HCT116 (cell line): Measurements from ENCODE around the gene RIPOR2.

Source experiments
- EGR1 ChIP-seq: IDR thresholded peaks from 2 replicates; pipeline ENCODE4 v1.6.1; 2012; ENCODE audit warnings: low read depth
- EZH2 ChIP-seq: fragments of 200-600 bp; sonication (generic); IDR thresholded peaks from 2 replicates; pipeline ENCODE4 v1.6.1; 2017; ENCODE audit warnings: antibody characterized with exemption, mixed run types
- POLR2A ChIP-seq: IDR thresholded peaks from 2 replicates; pipeline ENCODE4 v1.7.0; 2011; ENCODE audit warnings: borderline replicate concordance; ENCODE audit not compliant: insufficient read depth, insufficient read length; ENCODE audit errors: extremely low read depth
- POLR2AphosphoS5 ChIP-seq: IDR thresholded peaks from 2 replicates; pipeline ENCODE4 v1.6.1; 2011; ENCODE audit warnings: mild to moderate bottlenecking, low read depth, low read length, moderate library complexity
- RAD21 ChIP-seq: IDR thresholded peaks from 2 replicates; pipeline ENCODE4 v1.6.1; 2012; ENCODE audit warnings: low read depth, mild to moderate bottlenecking
- SP1 ChIP-seq: IDR thresholded peaks from 2 replicates; pipeline ENCODE4 v1.6.1; 2012; ENCODE audit warnings: low read depth
- ZNF274 ChIP-seq: fragments of 200-500 bp; sonication (Bioruptor generic); IDR thresholded peaks from 2 replicates; pipeline ENCODE4 v1.6.1; 2014; ENCODE audit warnings: mild to moderate bottlenecking, low read depth, low read length, inconsistent platforms
- TF ChIP-seq, protein P1 (sequence below), 3 experiments: fragments of 200-600 bp in 1 of 3; sonication (generic) in 1 of 3; IDR thresholded peaks in 2 of 3; conservative IDR thresholded peaks in 1 of 3; 2 replicates each; pipeline ENCODE4 v1.5.1; 2012 to 2017; ENCODE audit warnings: low read depth in 2 of 3, low read length in 2 of 3, antibody characterized with exemption in 1 of 3, borderline replicate concordance in 1 of 3, control low read depth in 1 of 3, mild to moderate bottlenecking in 1 of 3, mixed read lengths in 1 of 3, mixed run types in 1 of 3, moderate library complexity in 1 of 3; ENCODE audit not compliant: insufficient read depth in 1 of 3
- TF ChIP-seq, protein P2 (sequence below): IDR thresholded peaks from 2 replicates; pipeline ENCODE4 v1.6.1; 2011; ENCODE audit warnings: mild to moderate bottlenecking, low read length, moderate library complexity; ENCODE audit not compliant: insufficient replicate concordance; ENCODE audit errors: extremely low read depth
- TF ChIP-seq, protein P3 (sequence below): IDR thresholded peaks from 2 replicates; pipeline ENCODE4 v1.6.1; 2012
- TF ChIP-seq, protein P4 (sequence below): IDR thresholded peaks from 2 replicates; pipeline ENCODE4 v1.6.1; 2012; ENCODE audit warnings: low read depth
- TF ChIP-seq, protein P5 (sequence below): IDR thresholded peaks from 2 replicates; pipeline ENCODE4 v1.6.1; 2012

DNA sequence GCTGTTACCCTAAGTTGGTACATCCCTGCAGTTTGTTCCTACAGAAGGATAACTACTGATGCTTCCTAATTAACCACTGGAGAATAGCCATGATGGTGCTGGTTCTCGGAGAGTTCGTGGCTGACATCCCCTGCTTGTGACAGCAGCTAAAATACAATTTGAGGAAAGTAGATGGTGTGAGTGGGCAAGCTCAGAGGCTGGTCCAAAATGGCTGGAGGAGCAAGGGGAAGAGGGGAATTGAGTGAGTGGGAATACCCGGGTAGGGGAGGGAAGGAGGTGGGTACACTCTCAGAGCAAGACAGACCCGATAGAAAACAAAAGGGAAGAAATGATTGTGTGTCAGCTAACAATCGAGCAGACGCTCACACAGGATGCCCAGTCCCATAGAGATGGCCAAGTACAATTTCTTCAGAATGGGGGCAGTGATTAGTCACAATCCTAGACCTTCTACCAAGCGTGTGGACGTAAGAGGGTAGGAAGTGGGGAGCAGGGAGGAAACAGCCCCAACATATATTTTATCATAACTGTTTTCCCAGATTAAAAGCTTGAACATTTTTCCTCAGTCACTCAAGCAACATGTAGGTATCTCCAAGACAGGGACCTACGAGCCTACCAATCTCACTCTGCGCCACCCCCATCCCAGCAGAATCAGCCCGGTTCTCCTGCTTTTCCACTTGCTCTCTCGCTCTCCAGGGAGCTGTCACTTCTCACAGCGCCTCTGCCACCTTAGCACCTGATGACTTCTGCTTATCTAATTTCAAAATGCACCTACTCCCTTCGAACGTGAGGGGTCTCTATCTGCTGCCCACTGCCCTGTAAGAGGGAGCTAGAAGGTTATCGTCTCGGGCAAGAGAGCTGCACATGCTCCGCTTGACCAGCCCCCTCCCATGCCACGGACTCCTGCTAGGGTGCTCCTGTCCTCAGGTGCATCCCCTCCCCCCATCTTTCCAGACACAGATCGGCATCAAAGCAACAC is 26.2 kb downstream of the RIPOR2 start:
- TF ChIP-seq, protein P1, sequence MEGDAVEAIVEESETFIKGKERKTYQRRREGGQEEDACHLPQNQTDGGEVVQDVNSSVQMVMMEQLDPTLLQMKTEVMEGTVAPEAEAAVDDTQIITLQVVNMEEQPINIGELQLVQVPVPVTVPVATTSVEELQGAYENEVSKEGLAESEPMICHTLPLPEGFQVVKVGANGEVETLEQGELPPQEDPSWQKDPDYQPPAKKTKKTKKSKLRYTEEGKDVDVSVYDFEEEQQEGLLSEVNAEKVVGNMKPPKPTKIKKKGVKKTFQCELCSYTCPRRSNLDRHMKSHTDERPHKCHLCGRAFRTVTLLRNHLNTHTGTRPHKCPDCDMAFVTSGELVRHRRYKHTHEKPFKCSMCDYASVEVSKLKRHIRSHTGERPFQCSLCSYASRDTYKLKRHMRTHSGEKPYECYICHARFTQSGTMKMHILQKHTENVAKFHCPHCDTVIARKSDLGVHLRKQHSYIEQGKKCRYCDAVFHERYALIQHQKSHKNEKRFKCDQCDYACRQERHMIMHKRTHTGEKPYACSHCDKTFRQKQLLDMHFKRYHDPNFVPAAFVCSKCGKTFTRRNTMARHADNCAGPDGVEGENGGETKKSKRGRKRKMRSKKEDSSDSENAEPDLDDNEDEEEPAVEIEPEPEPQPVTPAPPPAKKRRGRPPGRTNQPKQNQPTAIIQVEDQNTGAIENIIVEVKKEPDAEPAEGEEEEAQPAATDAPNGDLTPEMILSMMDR (IDR thresholded peaks at IDR 0.05 in 2 of 3, conservative IDR thresholded peaks at IDR 0.05 in 1 of 3; ENCODE audit: borderline replicate concordance in 1 of 3, insufficient read depth in 1 of 3, low read depth in 2 of 3, low read length in 2 of 3), result no peak
- TF ChIP-seq EGR1, result no peak
- TF ChIP-seq, protein P2, sequence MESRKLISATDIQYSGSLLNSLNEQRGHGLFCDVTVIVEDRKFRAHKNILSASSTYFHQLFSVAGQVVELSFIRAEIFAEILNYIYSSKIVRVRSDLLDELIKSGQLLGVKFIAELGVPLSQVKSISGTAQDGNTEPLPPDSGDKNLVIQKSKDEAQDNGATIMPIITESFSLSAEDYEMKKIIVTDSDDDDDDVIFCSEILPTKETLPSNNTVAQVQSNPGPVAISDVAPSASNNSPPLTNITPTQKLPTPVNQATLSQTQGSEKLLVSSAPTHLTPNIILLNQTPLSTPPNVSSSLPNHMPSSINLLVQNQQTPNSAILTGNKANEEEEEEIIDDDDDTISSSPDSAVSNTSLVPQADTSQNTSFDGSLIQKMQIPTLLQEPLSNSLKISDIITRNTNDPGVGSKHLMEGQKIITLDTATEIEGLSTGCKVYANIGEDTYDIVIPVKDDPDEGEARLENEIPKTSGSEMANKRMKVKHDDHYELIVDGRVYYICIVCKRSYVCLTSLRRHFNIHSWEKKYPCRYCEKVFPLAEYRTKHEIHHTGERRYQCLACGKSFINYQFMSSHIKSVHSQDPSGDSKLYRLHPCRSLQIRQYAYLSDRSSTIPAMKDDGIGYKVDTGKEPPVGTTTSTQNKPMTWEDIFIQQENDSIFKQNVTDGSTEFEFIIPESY, result no peak
- no peak for TF ChIP-seq POLR2A
- TF ChIP-seq ZNF274, result no peak
- TF ChIP-seq, protein P3, sequence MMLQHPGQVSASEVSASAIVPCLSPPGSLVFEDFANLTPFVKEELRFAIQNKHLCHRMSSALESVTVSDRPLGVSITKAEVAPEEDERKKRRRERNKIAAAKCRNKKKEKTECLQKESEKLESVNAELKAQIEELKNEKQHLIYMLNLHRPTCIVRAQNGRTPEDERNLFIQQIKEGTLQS, result no peak
- TF ChIP-seq EZH2, result no peak
- TF ChIP-seq, protein P4, sequence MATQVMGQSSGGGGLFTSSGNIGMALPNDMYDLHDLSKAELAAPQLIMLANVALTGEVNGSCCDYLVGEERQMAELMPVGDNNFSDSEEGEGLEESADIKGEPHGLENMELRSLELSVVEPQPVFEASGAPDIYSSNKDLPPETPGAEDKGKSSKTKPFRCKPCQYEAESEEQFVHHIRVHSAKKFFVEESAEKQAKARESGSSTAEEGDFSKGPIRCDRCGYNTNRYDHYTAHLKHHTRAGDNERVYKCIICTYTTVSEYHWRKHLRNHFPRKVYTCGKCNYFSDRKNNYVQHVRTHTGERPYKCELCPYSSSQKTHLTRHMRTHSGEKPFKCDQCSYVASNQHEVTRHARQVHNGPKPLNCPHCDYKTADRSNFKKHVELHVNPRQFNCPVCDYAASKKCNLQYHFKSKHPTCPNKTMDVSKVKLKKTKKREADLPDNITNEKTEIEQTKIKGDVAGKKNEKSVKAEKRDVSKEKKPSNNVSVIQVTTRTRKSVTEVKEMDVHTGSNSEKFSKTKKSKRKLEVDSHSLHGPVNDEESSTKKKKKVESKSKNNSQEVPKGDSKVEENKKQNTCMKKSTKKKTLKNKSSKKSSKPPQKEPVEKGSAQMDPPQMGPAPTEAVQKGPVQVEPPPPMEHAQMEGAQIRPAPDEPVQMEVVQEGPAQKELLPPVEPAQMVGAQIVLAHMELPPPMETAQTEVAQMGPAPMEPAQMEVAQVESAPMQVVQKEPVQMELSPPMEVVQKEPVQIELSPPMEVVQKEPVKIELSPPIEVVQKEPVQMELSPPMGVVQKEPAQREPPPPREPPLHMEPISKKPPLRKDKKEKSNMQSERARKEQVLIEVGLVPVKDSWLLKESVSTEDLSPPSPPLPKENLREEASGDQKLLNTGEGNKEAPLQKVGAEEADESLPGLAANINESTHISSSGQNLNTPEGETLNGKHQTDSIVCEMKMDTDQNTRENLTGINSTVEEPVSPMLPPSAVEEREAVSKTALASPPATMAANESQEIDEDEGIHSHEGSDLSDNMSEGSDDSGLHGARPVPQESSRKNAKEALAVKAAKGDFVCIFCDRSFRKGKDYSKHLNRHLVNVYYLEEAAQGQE, result no peak
- TF ChIP-seq RAD21, result no peak
- TF ChIP-seq POLR2AphosphoS5, result no peak
- TF ChIP-seq, protein P5, sequence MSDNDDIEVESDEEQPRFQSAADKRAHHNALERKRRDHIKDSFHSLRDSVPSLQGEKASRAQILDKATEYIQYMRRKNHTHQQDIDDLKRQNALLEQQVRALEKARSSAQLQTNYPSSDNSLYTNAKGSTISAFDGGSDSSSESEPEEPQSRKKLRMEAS, result no peak
- no peak for TF ChIP-seq SP1
